Measurements from ENCODE around the gene TYMS.

DNA sequence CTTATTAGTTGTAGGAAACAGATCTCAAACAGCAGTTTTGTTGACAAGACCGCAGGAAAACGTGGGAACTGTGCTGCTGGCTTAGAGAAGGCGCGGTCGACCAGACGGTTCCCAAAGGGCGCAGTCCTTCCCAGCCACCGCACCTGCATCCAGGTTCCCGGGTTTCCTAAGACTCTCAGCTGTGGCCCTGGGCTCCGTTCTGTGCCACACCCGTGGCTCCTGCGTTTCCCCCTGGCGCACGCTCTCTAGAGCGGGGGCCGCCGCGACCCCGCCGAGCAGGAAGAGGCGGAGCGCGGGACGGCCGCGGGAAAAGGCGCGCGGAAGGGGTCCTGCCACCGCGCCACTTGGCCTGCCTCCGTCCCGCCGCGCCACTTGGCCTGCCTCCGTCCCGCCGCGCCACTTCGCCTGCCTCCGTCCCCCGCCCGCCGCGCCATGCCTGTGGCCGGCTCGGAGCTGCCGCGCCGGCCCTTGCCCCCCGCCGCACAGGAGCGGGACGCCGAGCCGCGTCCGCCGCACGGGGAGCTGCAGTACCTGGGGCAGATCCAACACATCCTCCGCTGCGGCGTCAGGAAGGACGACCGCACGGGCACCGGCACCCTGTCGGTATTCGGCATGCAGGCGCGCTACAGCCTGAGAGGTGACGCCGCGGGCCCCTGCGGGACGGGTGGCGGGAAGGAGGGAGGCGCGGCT is at the start of gene TYMS:
- TF ChIP-seq, protein P1, sequence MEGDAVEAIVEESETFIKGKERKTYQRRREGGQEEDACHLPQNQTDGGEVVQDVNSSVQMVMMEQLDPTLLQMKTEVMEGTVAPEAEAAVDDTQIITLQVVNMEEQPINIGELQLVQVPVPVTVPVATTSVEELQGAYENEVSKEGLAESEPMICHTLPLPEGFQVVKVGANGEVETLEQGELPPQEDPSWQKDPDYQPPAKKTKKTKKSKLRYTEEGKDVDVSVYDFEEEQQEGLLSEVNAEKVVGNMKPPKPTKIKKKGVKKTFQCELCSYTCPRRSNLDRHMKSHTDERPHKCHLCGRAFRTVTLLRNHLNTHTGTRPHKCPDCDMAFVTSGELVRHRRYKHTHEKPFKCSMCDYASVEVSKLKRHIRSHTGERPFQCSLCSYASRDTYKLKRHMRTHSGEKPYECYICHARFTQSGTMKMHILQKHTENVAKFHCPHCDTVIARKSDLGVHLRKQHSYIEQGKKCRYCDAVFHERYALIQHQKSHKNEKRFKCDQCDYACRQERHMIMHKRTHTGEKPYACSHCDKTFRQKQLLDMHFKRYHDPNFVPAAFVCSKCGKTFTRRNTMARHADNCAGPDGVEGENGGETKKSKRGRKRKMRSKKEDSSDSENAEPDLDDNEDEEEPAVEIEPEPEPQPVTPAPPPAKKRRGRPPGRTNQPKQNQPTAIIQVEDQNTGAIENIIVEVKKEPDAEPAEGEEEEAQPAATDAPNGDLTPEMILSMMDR (conservative IDR thresholded peaks at IDR 0.05; ENCODE audit: low read depth, low read length) = no peak
- no peak for TF ChIP-seq EZH2 (IDR thresholded peaks at IDR 0.05; ENCODE audit: borderline replicate concordance, low read depth, low read length, poor library complexity, severe bottlenecking)
